ENCODE measurements around the gene MAPKAPK5. TPM values are rescaled to one million over a fixed set of nuclear protein-coding genes. Genes with fewer than 3 reads are reported as not detected.
"Not testable (repeated sequence)": the region's sequence is repeated elsewhere in the genome, so short reads cannot be mapped to it uniquely, and the experiment has no call there.

Gene MAPKAPK5
- total and polyA plus RNA-seq, 8 donors = 9.3 to 25.2 (median 18.8) TPM

DNA sequence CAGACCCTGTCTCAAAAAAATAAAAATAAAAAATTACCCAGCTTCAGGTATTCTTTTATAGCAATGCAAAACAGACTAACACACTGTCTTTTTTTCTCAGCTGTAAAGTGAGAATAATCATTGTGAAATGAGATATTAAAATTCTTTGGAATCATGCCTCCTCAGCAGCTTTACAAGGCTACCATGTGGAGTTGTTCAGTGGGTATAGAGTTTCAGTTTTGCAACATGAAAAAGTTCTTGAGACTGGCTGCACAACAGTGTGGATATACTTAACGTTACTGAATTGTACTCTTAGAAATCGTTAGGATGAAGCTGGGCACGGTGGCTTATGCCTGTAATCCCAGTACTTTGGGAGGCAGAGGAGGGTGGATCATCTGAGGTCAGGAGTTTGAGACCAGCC lies 15.7 kb upstream of the MAPKAPK5 start:
- Histone ChIP-seq H3K4me1 (no peaks in the 10 kb centered on the region), H3K27me3 (no peaks in the 10 kb centered on the region), H3K4me3 (no peak overlapping the region), H3K9me3 (no peaks in the 10 kb centered on the region), H3K27ac (no peak overlapping the region), H3K36me3 (no peaks in the 10 kb centered on the region)
- no peak for DNase-seq
- TF ChIP-seq, protein P1, sequence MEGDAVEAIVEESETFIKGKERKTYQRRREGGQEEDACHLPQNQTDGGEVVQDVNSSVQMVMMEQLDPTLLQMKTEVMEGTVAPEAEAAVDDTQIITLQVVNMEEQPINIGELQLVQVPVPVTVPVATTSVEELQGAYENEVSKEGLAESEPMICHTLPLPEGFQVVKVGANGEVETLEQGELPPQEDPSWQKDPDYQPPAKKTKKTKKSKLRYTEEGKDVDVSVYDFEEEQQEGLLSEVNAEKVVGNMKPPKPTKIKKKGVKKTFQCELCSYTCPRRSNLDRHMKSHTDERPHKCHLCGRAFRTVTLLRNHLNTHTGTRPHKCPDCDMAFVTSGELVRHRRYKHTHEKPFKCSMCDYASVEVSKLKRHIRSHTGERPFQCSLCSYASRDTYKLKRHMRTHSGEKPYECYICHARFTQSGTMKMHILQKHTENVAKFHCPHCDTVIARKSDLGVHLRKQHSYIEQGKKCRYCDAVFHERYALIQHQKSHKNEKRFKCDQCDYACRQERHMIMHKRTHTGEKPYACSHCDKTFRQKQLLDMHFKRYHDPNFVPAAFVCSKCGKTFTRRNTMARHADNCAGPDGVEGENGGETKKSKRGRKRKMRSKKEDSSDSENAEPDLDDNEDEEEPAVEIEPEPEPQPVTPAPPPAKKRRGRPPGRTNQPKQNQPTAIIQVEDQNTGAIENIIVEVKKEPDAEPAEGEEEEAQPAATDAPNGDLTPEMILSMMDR (IDR thresholded peaks at IDR 0.05) = no peak
- ATAC-seq = no peak
- intact Hi-C loops (cut with DNase I) = no loop called here
- 36 to 45% methylated on average over 3 of the region's 3 CpGs for WGBS, 2 donors
- FAIRE-seq = no peak

DNA sequence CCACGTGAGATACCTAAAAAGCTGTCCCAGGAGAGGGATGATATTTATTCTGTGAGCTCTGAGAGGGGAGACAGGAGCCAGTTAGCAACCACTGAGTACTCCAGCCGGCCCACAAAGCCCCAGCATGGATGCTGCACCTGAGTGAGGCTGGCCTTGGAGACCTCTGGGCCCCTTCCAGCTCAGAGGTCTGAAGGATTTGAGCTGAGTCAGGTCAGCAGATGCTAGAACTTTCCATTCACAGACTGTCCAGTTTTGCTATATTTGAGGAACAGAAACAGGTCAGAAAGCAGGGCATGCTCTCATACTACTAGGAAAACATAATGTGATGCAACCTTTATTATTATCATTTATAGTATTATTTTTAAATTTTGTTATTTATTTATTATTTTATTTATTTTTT lies 15.0 kb upstream of the MAPKAPK5 start:
- no peak for FAIRE-seq
- peak in 1 of 4 donors; percentile 35 for ATAC-seq
- H3K36me3 ChIP-seq = no peaks in the 10 kb centered on the region
- H3K4me1 ChIP-seq = no peaks in the 10 kb centered on the region
- no peak overlapping the region for H3K4me3 ChIP-seq
- H3K27ac ChIP-seq = no peak overlapping the region
- TF ChIP-seq, protein P1 (IDR thresholded peaks at IDR 0.05) = no peak
- no peaks in the 10 kb centered on the region for H3K27me3 ChIP-seq
- intact Hi-C loops (cut with DNase I) = no loop called here
- DNase-seq = no peak
- 54 to 63% methylated on average over 2 of the region's 2 CpGs for WGBS, 2 donors
- no peaks in the 10 kb centered on the region for H3K9me3 ChIP-seq

DNA sequence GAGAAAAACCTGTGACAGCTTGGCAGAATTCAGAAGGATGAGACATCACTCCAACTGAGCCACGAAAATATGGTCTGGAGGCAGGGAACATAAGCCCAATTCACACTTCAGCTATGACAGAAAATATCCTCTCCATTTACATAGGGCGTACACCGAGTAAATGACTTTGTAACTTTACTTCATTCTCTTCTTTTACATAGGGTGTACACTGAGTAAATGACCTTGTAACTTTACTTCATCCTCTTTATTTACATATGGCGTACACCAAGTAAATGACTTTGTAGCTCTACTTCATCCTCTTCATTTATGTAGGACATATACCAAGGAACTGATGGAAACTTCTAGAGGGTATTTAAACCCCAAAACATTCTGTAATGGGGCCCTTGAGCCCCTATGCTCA lies 14.1 kb upstream of the MAPKAPK5 start:
- no peak for ATAC-seq

DNA sequence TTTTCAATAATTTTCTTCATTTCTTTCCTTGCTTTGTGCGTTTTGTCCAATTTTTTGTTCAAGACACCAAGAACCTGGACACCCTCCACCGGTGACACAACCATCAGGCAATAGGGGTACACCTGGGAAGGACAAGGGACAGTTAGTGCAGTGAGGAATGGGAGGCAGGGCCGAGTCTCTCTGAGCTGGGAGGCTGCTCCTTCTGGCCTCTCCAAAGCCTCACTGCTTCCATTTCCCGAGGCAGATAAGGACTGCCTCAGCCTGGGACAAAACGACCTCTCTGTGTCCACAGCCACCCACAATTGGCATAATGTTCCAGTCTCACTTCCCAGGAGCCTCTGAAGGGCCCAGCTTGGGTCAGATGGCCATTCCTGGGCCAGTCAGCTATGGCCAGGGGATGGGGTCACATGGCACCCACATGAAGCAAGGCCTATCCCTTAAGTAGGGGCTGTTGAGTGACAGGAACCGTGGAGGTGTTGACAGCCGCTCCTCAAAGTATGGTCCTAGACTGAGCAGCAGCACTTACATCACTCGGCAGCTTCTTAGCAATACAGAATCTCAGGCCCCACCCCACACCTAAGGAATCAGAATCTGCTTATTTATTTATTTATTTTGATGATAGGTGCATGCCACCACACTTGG lies 13.6 kb upstream of the MAPKAPK5 start:
- H3K9me3 ChIP-seq = no peaks in the 10 kb centered on the region
- FAIRE-seq (no peak), DNase-seq (no peak), ATAC-seq (no peak)
- H3K4me1 ChIP-seq = no peaks in the 10 kb centered on the region
- H3K27ac ChIP-seq = no peak overlapping the region
- TF ChIP-seq, protein P1 (IDR thresholded peaks at IDR 0.05) = no peak
- intact Hi-C loops (cut with DNase I) = no loop called here
- no peaks in the 10 kb centered on the region for H3K27me3 ChIP-seq
- H3K36me3 ChIP-seq = no peaks in the 10 kb centered on the region
- WGBS, 2 donors = 69 to 75% methylated on average over 8 of the region's 8 CpGs
- H3K4me3 ChIP-seq = no peak overlapping the region

More for the DNA sequence above, 14.1 kb upstream of the MAPKAPK5 start:
- WGBS, 2 donors = 78 to 79% methylated on average over 4 of the region's 4 CpGs
- H3K36me3 ChIP-seq = no peaks in the 10 kb centered on the region
- TF ChIP-seq, protein P1 (IDR thresholded peaks at IDR 0.05) = no peak
- DNase-seq = no peak
- H3K4me1 ChIP-seq = no peaks in the 10 kb centered on the region
- intact Hi-C loops (cut with DNase I) = no loop called here
- no peak for FAIRE-seq
- no peak overlapping the region for H3K27ac ChIP-seq
- no peaks in the 10 kb centered on the region for H3K9me3 ChIP-seq
- no peaks in the 10 kb centered on the region for H3K27me3 ChIP-seq
- H3K4me3 ChIP-seq = no peak overlapping the region

DNA sequence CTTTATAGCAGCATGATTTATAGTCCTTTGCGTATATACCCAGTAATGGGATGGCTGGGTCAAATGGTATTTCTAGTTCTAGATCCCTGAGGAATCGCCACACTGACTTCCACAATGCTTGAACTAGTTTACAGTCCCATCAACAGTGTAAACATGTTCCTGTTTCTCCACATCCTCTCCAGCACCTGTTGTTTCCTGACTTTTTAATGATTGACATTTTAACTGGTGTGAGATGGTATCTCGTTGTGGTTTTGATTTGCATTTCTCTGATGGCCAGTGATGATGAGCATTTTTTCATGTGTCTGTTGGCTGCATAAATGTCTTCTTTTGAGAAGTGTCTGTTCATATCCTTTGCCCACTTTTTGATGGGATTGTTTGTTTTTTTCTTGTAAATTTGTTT lies 12.4 kb upstream of the MAPKAPK5 start:
- DNase-seq; intact Hi-C loops (cut with DNase I); H3K36me3 ChIP-seq; FAIRE-seq; H3K27me3 ChIP-seq; H3K4me3 ChIP-seq; H3K27ac ChIP-seq; ATAC-seq; H3K4me1 ChIP-seq; H3K9me3 ChIP-seq: not testable (repeated sequence)
- 76 to 86% methylated on average over 3 of the region's 3 CpGs for WGBS, 2 donors

DNA sequence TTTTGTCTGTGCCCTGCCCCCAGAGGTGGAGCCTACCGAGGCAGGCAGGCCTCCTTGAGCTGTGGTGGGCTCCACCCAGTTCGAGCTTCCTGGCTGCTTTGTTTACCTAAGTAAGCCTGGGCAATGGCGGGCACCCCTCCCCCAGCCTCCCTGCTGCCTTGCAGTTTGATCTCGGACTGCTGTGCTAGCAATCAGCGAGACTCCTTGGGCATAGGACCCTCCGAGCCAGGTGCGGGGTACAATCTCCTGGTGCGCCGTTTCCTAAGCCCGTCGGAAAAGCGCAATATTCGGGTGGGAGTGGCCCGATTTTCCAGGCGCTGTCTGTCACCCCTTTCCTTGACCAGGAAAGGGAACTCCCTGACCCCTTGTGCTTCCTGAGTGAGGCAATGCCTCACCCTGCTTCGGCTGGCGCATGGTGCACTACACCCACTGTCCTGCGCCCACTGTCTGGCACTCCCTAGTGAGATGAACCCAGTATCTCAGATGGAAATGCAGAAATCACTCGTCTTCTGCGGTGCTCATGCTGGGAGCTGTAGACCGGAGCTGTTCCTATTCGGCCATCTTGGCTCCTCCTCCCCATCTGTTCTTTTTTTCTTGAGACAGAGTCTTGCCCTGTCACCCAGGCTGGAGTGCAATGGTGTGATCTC lies 7.2 kb upstream of the MAPKAPK5 start:
- H3K27me3 ChIP-seq; H3K9me3 ChIP-seq; DNase-seq; FAIRE-seq; H3K36me3 ChIP-seq; H3K4me1 ChIP-seq; H3K27ac ChIP-seq; ATAC-seq; H3K4me3 ChIP-seq; intact Hi-C loops (cut with DNase I): not testable (repeated sequence)
- 60 to 66% methylated on average over 22 of the region's 22 CpGs for WGBS, 2 donors

DNA sequence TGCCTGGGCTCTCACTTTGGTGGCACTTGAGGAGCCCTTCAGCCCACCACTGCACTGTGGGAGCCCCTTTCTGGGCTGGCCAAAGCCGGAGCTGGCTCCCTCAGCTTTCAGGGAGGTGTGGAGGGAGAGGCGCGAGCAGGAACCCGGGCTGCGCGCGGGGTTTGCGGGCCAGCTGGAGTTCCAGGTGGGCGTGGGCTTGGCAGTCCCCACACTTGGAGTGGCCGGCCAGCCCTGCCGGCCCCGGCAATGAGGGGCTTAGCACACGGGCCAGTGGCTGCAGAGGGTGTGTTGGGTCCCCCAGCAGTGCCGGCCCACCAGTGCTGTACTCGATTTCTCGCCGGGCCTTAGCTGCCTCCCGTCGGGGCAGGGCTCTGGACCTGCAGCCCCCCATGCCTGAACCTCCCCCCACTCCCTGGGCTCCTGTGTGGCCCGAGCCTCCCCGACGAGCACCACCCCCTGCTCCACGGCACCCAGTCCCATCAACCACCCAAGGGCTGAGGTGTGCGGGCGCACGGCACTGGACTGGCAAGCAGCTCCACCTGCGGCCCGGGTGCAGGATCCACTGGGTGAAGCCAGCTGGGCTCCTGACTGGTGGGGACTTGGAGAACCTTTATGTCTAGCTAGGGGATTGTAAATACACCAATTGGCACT lies 6.4 kb upstream of the MAPKAPK5 start:
- H3K4me3 ChIP-seq; H3K9me3 ChIP-seq; H3K36me3 ChIP-seq; ATAC-seq; intact Hi-C loops (cut with DNase I); H3K27ac ChIP-seq; H3K27me3 ChIP-seq; FAIRE-seq; H3K4me1 ChIP-seq: not testable (repeated sequence)
- DNase-seq = peak in 1 of 6 donors; percentile 55
- WGBS, 2 donors = 89 to 90% methylated on average over 26 to 28 of the region's 28 CpGs
